Tibial nerve (tissue), 4 donors: Measurements from ENCODE around the gene ASPG. TPM values are rescaled to one million over a fixed set of nuclear protein-coding genes. Genes with fewer than 3 reads are reported as not detected.

ENCODE experiments used
- DNase-seq, 2 donors: peaks; one replicate each; pipeline ENCODE4 v3.0.0-alpha.2; 2019; ENCODE audit warnings: low spot score in 2 of 2
- H3K27ac ChIP-seq, 4 donors: fragments of 200-600 bp; sonication (generic) in 3 of 4; one replicate each; pipeline ENCODE4 v1.5.1; 2017 to 2019; ENCODE audit warnings: mild to moderate bottlenecking in 1 of 4
- H3K27me3 ChIP-seq, 2 donors: fragments of 200-600 bp; sonication (generic) in 1 of 2; one replicate each; pipeline versions ENCODE4 v1.5.1 to v1.6.0; 2017 to 2019
- H3K36me3 ChIP-seq, 3 donors: fragments of 200-600 bp; sonication (generic); one replicate each; pipeline ENCODE4 v1.5.1; 2018 to 2019
- H3K4me1 ChIP-seq, 4 donors: fragments of 200-600 bp; sonication (generic) in 3 of 4; one replicate each; pipeline ENCODE4 v1.5.1; 2017 to 2019
- H3K4me3 ChIP-seq, 4 donors: fragments of 200-600 bp; sonication (generic) in 3 of 4; one replicate each; pipeline ENCODE4 v1.5.1; 2017 to 2019; ENCODE audit warnings: mild to moderate bottlenecking in 1 of 4, moderate library complexity in 1 of 4
- H3K9me3 ChIP-seq, 4 donors: fragments of 200-600 bp; sonication (generic) in 3 of 4; one replicate each; pipeline ENCODE4 v1.5.1; 2017 to 2019
- EP300 ChIP-seq, 2 donors: sonication (generic); formaldehyde crosslinking; IDR thresholded peaks; one replicate each; pipeline ENCODE4 v1.6.1; 2017; ENCODE audit warnings: antibody characterized with exemption in 2 of 2, mild to moderate bottlenecking in 1 of 2
- POLR2A ChIP-seq, 2 donors: fragments of 450-650 bp; IDR thresholded peaks; one replicate each; pipeline ENCODE4 v1.6.1; 2017; ENCODE audit warnings: antibody characterized with exemption in 2 of 2, mild to moderate bottlenecking in 2 of 2, moderate library complexity in 2 of 2
- WGBS, 2 donors: methylation state at CpG; one replicate each; pipeline ENCODE4 v1.1.5; 2018; 5-methylcytosine and 5-hydroxymethylcytosine counted together
- total RNA-seq, 4 donors: library from RNA; depleted of rRNA; stranded (reverse); fragments of >200 nt; gene quantifications; one replicate each; pipeline ENCODE4 v1.1.0, GENCODE V29; 2016
- TF ChIP-seq, protein P1 (sequence below), 5 experiments: fragments of 200-600 bp in 3 of 5; fragments of 450-650 bp in 2 of 5; sonication (generic) in 3 of 5; IDR thresholded peaks; one replicate each; pipeline ENCODE4 v1.5.1; 2016 to 2019; ENCODE audit warnings: antibody characterized with exemption in 5 of 5, mild to moderate bottlenecking in 3 of 5, moderate library complexity in 2 of 5

The ASPG gene
- total RNA-seq, 4 donors from 2014 or later: 2.4 to 8.7 (median 2.7) TPM

DNA sequence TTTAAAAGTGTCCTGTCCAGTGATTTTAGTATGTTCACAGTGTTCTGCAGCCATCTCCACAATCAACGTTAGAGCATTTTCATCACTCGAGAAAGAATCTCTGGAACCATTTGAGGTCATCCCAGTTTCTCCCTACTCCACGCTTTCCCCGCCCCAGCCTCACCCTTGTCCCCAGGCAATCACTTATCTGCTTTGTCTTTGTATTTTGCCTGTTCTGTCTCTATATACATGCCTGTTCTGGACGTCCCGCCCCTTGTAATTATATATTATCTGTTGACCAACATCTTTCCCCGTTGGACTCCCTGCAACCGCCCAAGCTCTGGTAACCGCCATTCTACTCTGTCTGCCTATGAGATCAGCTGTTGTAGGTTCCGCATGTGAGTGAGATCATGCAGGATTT, 21.5 kb upstream of the ASPG start:
- DNase-seq: no peak
- Histone ChIP-seq H3K27me3 (peaks cover 0 to 6% of the 10 kb centered on the region in 2 donors), H3K27ac (no peak overlapping the region), H3K4me3 (no peak overlapping the region), H3K4me1 (no peaks in the 10 kb centered on the region), H3K9me3 (peaks cover 0 to 20% (median 0%) of the 10 kb centered on the region in 4 donors), H3K36me3 (peaks cover 0 to 3% (median 0%) of the 10 kb centered on the region in 3 donors)
- 77 to 84% methylated on average over 9 to 10 of the region's 10 CpGs for WGBS, 2 donors
- TF ChIP-seq, protein P1, sequence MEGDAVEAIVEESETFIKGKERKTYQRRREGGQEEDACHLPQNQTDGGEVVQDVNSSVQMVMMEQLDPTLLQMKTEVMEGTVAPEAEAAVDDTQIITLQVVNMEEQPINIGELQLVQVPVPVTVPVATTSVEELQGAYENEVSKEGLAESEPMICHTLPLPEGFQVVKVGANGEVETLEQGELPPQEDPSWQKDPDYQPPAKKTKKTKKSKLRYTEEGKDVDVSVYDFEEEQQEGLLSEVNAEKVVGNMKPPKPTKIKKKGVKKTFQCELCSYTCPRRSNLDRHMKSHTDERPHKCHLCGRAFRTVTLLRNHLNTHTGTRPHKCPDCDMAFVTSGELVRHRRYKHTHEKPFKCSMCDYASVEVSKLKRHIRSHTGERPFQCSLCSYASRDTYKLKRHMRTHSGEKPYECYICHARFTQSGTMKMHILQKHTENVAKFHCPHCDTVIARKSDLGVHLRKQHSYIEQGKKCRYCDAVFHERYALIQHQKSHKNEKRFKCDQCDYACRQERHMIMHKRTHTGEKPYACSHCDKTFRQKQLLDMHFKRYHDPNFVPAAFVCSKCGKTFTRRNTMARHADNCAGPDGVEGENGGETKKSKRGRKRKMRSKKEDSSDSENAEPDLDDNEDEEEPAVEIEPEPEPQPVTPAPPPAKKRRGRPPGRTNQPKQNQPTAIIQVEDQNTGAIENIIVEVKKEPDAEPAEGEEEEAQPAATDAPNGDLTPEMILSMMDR (IDR thresholded peaks at IDR 0.05): no peak
- TF ChIP-seq POLR2A (IDR thresholded peaks at IDR 0.05) (no peak), EP300 (IDR thresholded peaks at IDR 0.05) (no peak)

DNA sequence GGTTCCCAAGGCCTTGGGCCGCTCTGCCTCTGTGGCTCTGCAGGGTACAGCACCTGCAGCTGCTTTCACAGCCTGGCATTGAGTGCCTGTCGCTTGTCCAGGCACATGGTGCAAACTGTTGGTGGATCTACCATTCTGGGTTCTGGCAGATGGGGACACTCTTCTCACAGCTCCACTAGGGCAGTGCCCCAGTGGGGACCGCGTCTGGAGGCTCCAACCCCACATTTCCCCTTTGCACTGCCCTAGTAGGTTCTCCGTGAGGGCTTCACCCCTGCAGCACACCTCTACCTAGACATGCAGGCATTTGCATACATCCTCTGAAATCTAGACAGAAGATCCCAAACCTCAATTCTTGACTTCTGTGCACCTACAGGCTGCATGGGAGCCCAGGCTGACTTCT, 19.2 kb upstream of the ASPG start:
- Histone ChIP-seq H3K9me3 (peaks cover 0 to 20% (median 0%) of the 10 kb centered on the region in 4 donors), H3K36me3 (peaks cover 0 to 3% (median 0%) of the 10 kb centered on the region in 3 donors), H3K27ac (no peak overlapping the region), H3K27me3 (peaks cover 0 to 6% of the 10 kb centered on the region in 2 donors), H3K4me3 (no peak overlapping the region), H3K4me1 (no peaks in the 10 kb centered on the region)
- TF ChIP-seq, protein P1 (IDR thresholded peaks at IDR 0.05): no peak
- WGBS, 2 donors: 84 to 87% methylated on average over 5 of the region's 5 CpGs
- no peak for DNase-seq

GRCh38 chr14:104066719-104067295, 18.7 kb upstream of the ASPG start:
- no peak overlapping the region for H3K27ac ChIP-seq
- DNase-seq: no peak
- 72 to 92% methylated on average over 4 of the region's 4 CpGs for WGBS, 2 donors
- H3K36me3 ChIP-seq: peaks cover 0 to 3% (median 0%) of the 10 kb centered on the region in 3 donors
- no peak overlapping the region for H3K4me3 ChIP-seq
- no peak for TF ChIP-seq EP300 (IDR thresholded peaks at IDR 0.05)
- no peak for TF ChIP-seq POLR2A (IDR thresholded peaks at IDR 0.05)
- TF ChIP-seq, protein P1 (IDR thresholded peaks at IDR 0.05): no peak
- peaks cover 0 to 6% of the 10 kb centered on the region in 2 donors for H3K27me3 ChIP-seq
- peaks cover 0 to 20% (median 0%) of the 10 kb centered on the region in 4 donors for H3K9me3 ChIP-seq
- no peaks in the 10 kb centered on the region for H3K4me1 ChIP-seq

GRCh38 chr14:104069541-104069940, 16.0 kb upstream of the ASPG start:
- no peak overlapping the region for H3K4me3 ChIP-seq
- peaks cover 0 to 6% of the 10 kb centered on the region in 2 donors for H3K27me3 ChIP-seq
- peaks cover 0 to 3% (median 0%) of the 10 kb centered on the region in 3 donors for H3K36me3 ChIP-seq
- WGBS, 2 donors: 83 to 84% methylated on average over 7 of the region's 7 CpGs
- H3K9me3 ChIP-seq: peaks cover 0 to 38% (median 0%) of the 10 kb centered on the region in 4 donors
- H3K27ac ChIP-seq: no peak overlapping the region
- no peaks in the 10 kb centered on the region for H3K4me1 ChIP-seq
- no peak for DNase-seq
- TF ChIP-seq, protein P1 (IDR thresholded peaks at IDR 0.05): no peak
- TF ChIP-seq EP300 (IDR thresholded peaks at IDR 0.05) (no peak), POLR2A (IDR thresholded peaks at IDR 0.05) (no peak)

DNA sequence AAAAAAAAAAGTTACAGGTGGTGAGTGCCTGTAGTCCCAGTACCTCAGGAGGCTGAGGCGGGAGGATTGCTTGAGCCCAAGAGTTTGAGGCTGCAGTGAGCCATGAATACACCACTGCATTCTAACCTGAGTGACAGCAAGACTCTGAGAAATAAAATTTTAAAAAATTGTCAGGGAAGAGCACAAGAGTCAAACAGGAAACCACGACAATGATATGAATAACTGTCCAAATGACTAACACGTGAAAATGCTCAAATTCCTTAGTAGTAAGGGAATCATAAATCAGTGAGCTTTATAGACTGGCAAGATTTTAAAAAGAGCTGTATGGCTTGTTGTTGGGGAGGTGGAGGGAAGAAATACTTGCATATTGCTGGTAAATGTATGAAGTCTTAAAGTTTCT, 12.9 kb upstream of the ASPG start:
- Histone ChIP-seq H3K27ac (no peak overlapping the region), H3K9me3 (peaks cover 0 to 21% (median 0%) of the 10 kb centered on the region in 4 donors), H3K4me3 (no peak overlapping the region), H3K4me1 (no peaks in the 10 kb centered on the region), H3K27me3 (no peaks in the 10 kb centered on the region), H3K36me3 (no peaks in the 10 kb centered on the region)
- 59 to 70% methylated on average over 3 of the region's 3 CpGs for WGBS, 2 donors
- no peak for DNase-seq
- TF ChIP-seq, protein P1 (IDR thresholded peaks at IDR 0.05): no peak
- no peak for TF ChIP-seq EP300 (IDR thresholded peaks at IDR 0.05)
- no peak for TF ChIP-seq POLR2A (IDR thresholded peaks at IDR 0.05)
